Anterior cingulate cortex (tissue), 58 donors: ENCODE data around the gene PTPRU.

Source experiments
- DNase-seq, 58 donors: peaks; one replicate each; lab custom pipeline; 2025; lab: John Stamatoyannopoulos, UW

Gene PTPRU

GRCh38 chr1:29235955-29236711 is at the start of gene PTPRU:
Gene PTPRU (plus strand): TSS chr1:29236522. CDS start chr1:29236645, 123 bp downstream.
- peak in 50 of 58 donors; percentile 20 to 82 (median 62) for DNase-seq

GRCh38 chr1:29186707-29187106 is 49.6 kb upstream of the PTPRU start:
- DNase-seq, result no peak

GRCh38 chr1:29190718-29191117 is 45.6 kb upstream of the PTPRU start:
- no peak for DNase-seq

GRCh38 chr1:29193879-29194455 is 42.4 kb upstream of the PTPRU start:
- DNase-seq, result no peak

GRCh38 chr1:29195881-29196291 is 40.4 kb upstream of the PTPRU start:
- peak in 3 of 58 donors; percentile 1 to 14 (median 2) for DNase-seq

GRCh38 chr1:29196863-29197589 is 39.3 kb upstream of the PTPRU start:
- no peak for DNase-seq

GRCh38 chr1:29197590-29197924 is 38.8 kb upstream of the PTPRU start:
- no peak for DNase-seq

GRCh38 chr1:29197993-29198392 is 38.3 kb upstream of the PTPRU start:
- DNase-seq, result no peak

GRCh38 chr1:29200906-29201594 is 35.3 kb upstream of the PTPRU start:
- DNase-seq, result no peak

GRCh38 chr1:29201595-29202051 is 34.7 kb upstream of the PTPRU start:
- no peak for DNase-seq

GRCh38 chr1:29202053-29202452 is 34.3 kb upstream of the PTPRU start:
- DNase-seq, result no peak

GRCh38 chr1:29202584-29203340 is 33.6 kb upstream of the PTPRU start:
- DNase-seq, result peak; percentile 9 to 98 (median 80)

GRCh38 chr1:29208442-29208841 is 27.9 kb upstream of the PTPRU start:
- no peak for DNase-seq

- no peak for DNase-seq
Observed at GRCh38 chr1:29209173-29209572, 27.1 kb upstream of the PTPRU start.

GRCh38 chr1:29210278-29211085 is 25.8 kb upstream of the PTPRU start:
- no peak for DNase-seq

- DNase-seq, result peak in 3 of 58 donors; percentile 5 to 43 (median 18)
Observed at GRCh38 chr1:29211086-29212030, 25.0 kb upstream of the PTPRU start.

- peak in 23 of 58 donors; percentile 2 to 57 (median 20) for DNase-seq
Observed at GRCh38 chr1:29213055-29213454, 23.3 kb upstream of the PTPRU start.

- no peak for DNase-seq
Observed at GRCh38 chr1:29217633-29218032, 18.7 kb upstream of the PTPRU start.
